Gastrocnemius medialis (tissue), 4 donors: ENCODE measurements around the gene TEDDM1. TPM values are rescaled to one million over a fixed set of nuclear protein-coding genes. Genes with fewer than 3 reads are reported as not detected.

Experiments used
- ATAC-seq, 2 donors: fragments of 150-250 bp; one replicate each; pipeline ENCODE4 v1.9.1; 2016
- DNase-seq, 2 donors: peaks; one replicate each; pipeline ENCODE4 v3.0.0-alpha.2; 2019
- H3K27ac ChIP-seq, 4 donors: fragments of 200-600 bp; sonication (generic); 1 replicate in 1 of 4; 2 replicates in 3 of 4; pipeline ENCODE4 v1.5.1; 2016 to 2018; ENCODE audit warnings: mild to moderate bottlenecking in 2 of 4, moderate library complexity in 1 of 4
- H3K27me3 ChIP-seq, 3 donors: fragments of 200-600 bp; sonication (generic) in 2 of 3; 1 replicate in 1 of 3; 2 replicates in 2 of 3; pipeline versions ENCODE4 v1.5.1 to v1.6.0; 2016 to 2019; ENCODE audit warnings: mild to moderate bottlenecking in 1 of 3, moderate library complexity in 1 of 3
- H3K36me3 ChIP-seq, 2 donors: fragments of 200-600 bp; sonication (generic) in 1 of 2; one replicate each; pipeline ENCODE4 v1.5.1; 2017 to 2018
- H3K4me1 ChIP-seq, 2 donors: fragments of 200-600 bp; sonication (generic) in 1 of 2; one replicate each; pipeline ENCODE4 v1.5.1; 2016 to 2017; ENCODE audit warnings: mild to moderate bottlenecking in 2 of 2
- H3K4me3 ChIP-seq, 4 donors: fragments of 200-600 bp; sonication (generic) in 3 of 4; 1 replicate in 1 of 4; 2 replicates in 3 of 4; pipeline ENCODE4 v1.5.1; 2016 to 2019; ENCODE audit warnings: mild to moderate bottlenecking in 2 of 4
- H3K9me3 ChIP-seq, 3 donors: fragments of 200-600 bp; sonication (generic) in 2 of 3; 1 replicate in 1 of 3; 2 replicates in 2 of 3; pipeline ENCODE4 v1.5.1; 2016 to 2019
- CTCF ChIP-seq, 5 experiments: fragments of 450-650 bp in 3 of 5; fragments of 200-600 bp in 2 of 5; sonication (generic) in 2 of 5; IDR thresholded peaks in 4 of 5; conservative IDR thresholded peaks in 1 of 5; 1 replicate in 4 of 5; 2 replicates in 1 of 5; pipeline ENCODE4 v1.5.1; 2016 to 2019; ENCODE audit warnings: antibody characterized with exemption in 5 of 5, mild to moderate bottlenecking in 3 of 5, moderate library complexity in 3 of 5
- POLR2A ChIP-seq, 2 donors: fragments of 450-650 bp; IDR thresholded peaks; one replicate each; pipeline ENCODE4 v1.6.1; 2017; ENCODE audit warnings: antibody characterized with exemption in 2 of 2, mild to moderate bottlenecking in 2 of 2, moderate library complexity in 2 of 2
- in situ Hi-C, 4 donors: fragments of 200-750 bp; cut with MboI; loops; one replicate each; pipeline versions ENCODE4 v1.15.0 to v1.8.0; 2017; ENCODE audit warnings: low sequenced_read_pairs in 4 of 4
- intact Hi-C: fragments of 100-400 bp; cut with DNase I; formaldehyde crosslinking; loops from one replicate; pipeline ENCODE4 v1.15.1; 2023; ENCODE audit warnings: low total_unique reads
- total RNA-seq, 4 donors: library from RNA; depleted of rRNA; stranded (reverse); fragments of >200 nt; gene quantifications; one replicate each; pipeline versions ENCODE4 v1.1.0 to v1.2.3, GENCODE V29; 2016

TEDDM1 gene
- total RNA-seq, 4 donors from 2014 or later: not detected

- Histone ChIP-seq H3K27ac (peak overlapping the region in 1 of 4 donors; percentile 36), H3K4me1 (peaks cover 6 to 21% of the 10 kb centered on the region in 2 donors), H3K4me3 (no peak overlapping the region), H3K36me3 (no peaks in the 10 kb centered on the region), H3K9me3 (no peaks in the 10 kb centered on the region), H3K27me3 (no peaks in the 10 kb centered on the region)
- TF ChIP-seq CTCF (IDR thresholded peaks at IDR 0.05 in 4 of 5, conservative IDR thresholded peaks at IDR 0.05 in 1 of 5) (no peak), POLR2A (IDR thresholded peaks at IDR 0.05) (no peak)
- intact Hi-C loops: no loop called here
- ATAC-seq: no peak
- no peak for DNase-seq
- in situ Hi-C loops: no loop called here
These were observed 32.5 kb downstream of the TEDDM1 start for GRCh38 chr1:182367926-182368325.

GRCh38 chr1:182366596-182366995 is 33.9 kb downstream of the TEDDM1 start:
- Histone ChIP-seq H3K27me3 (no peaks in the 10 kb centered on the region), H3K27ac (no peak overlapping the region), H3K4me1 (peaks cover 17 to 32% of the 10 kb centered on the region in 2 donors), H3K36me3 (no peaks in the 10 kb centered on the region), H3K4me3 (no peak overlapping the region), H3K9me3 (no peaks in the 10 kb centered on the region)
- intact Hi-C loops: no loop called here
- in situ Hi-C loops: no loop called here
- ATAC-seq (no peak), DNase-seq (no peak)
- TF ChIP-seq CTCF (IDR thresholded peaks at IDR 0.05 in 4 of 5, conservative IDR thresholded peaks at IDR 0.05 in 1 of 5) (no peak), POLR2A (IDR thresholded peaks at IDR 0.05) (no peak)

- peak overlapping the region; percentile 87 to 100 (median 88) for H3K27ac ChIP-seq
- intact Hi-C loops: no loop called here
- in situ Hi-C loops: no loop called here
- no peak for DNase-seq
- ATAC-seq: no peak
- H3K9me3 ChIP-seq: no peaks in the 10 kb centered on the region
- H3K36me3 ChIP-seq: no peaks in the 10 kb centered on the region
- H3K27me3 ChIP-seq: no peaks in the 10 kb centered on the region
- no peak overlapping the region for H3K4me3 ChIP-seq
- H3K4me1 ChIP-seq: peaks cover 41 to 42% of the 10 kb centered on the region in 2 donors
- TF ChIP-seq CTCF (IDR thresholded peaks at IDR 0.05 in 4 of 5, conservative IDR thresholded peaks at IDR 0.05 in 1 of 5): no peak
- no peak for TF ChIP-seq POLR2A (IDR thresholded peaks at IDR 0.05)
These were observed 40.8 kb downstream of the TEDDM1 start for GRCh38 chr1:182359645-182360044.

- peaks cover 40 to 45% of the 10 kb centered on the region in 2 donors for H3K4me1 ChIP-seq
- ATAC-seq (peak; percentile 59 to 77), DNase-seq (peak; percentile 37 to 81)
- no peaks in the 10 kb centered on the region for H3K27me3 ChIP-seq
- H3K27ac ChIP-seq: peak overlapping the region; percentile 87 to 100 (median 88)
- no peaks in the 10 kb centered on the region for H3K9me3 ChIP-seq
- intact Hi-C loops: no loop called here
- H3K36me3 ChIP-seq: no peaks in the 10 kb centered on the region
- TF ChIP-seq POLR2A (IDR thresholded peaks at IDR 0.05) (peak; percentile 79 to 81), CTCF (IDR thresholded peaks at IDR 0.05 in 4 of 5, conservative IDR thresholded peaks at IDR 0.05 in 1 of 5) (peak in 1 of 5 experiments; percentile 10)
- in situ Hi-C loops: no loop called here
- H3K4me3 ChIP-seq: no peak overlapping the region
These were observed 42.6 kb downstream of the TEDDM1 start for GRCh38 chr1:182357913-182358312.

GRCh38 chr1:182357171-182357570 is 43.3 kb downstream of the TEDDM1 start:
- no peak for ATAC-seq
- no peak for DNase-seq
- H3K4me1 ChIP-seq: peaks cover 40 to 44% of the 10 kb centered on the region in 2 donors
- intact Hi-C loops: no loop called here
- H3K36me3 ChIP-seq: no peaks in the 10 kb centered on the region
- no peaks in the 10 kb centered on the region for H3K9me3 ChIP-seq
- no peaks in the 10 kb centered on the region for H3K27me3 ChIP-seq
- peak overlapping the region; percentile 87 to 100 (median 88) for H3K27ac ChIP-seq
- TF ChIP-seq POLR2A (IDR thresholded peaks at IDR 0.05) (no peak), CTCF (IDR thresholded peaks at IDR 0.05 in 4 of 5, conservative IDR thresholded peaks at IDR 0.05 in 1 of 5) (no peak)
- in situ Hi-C loops: no loop called here
- no peak overlapping the region for H3K4me3 ChIP-seq
